ENCODE data around the gene TST.

The TST gene

DNA sequence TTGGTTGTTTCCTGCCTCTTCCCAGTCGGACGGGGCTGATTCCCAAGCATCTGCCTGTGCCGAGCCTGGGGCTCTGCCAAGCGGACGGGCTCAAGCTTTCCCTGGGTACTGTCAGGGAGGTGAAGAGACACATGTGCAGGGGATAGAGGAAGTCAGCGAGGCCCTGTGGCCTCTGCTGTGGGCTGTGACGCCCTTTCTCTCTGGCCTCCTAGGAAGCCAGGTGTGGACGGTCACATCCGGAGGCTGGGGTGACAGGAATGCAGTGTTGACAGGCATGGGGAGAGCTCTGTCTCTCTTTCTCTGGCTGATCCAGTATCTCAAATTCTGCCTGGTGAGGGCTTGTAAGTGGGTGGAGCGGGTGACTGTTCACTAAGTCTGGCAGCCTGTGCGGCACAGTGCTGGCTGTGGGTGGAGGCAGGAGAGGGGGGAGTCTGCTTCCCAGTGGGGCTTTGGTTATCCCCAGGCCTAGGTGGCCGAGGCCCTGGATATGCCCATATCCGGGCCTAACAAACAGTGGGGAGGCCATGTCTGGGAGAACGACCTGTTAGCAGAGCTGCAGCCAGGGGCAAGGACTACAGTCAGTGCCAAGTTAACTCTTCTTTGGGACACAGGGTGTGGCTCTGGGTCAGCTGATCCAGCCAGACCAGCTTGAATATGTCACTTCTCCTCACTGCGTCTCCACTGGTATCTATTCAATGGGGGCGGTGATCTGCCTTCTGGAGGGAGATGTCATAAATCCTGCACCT, 34.2 kb upstream of the TST start:
- DNase-seq (ENCODE audit: low spot score), result no peak

DNA sequence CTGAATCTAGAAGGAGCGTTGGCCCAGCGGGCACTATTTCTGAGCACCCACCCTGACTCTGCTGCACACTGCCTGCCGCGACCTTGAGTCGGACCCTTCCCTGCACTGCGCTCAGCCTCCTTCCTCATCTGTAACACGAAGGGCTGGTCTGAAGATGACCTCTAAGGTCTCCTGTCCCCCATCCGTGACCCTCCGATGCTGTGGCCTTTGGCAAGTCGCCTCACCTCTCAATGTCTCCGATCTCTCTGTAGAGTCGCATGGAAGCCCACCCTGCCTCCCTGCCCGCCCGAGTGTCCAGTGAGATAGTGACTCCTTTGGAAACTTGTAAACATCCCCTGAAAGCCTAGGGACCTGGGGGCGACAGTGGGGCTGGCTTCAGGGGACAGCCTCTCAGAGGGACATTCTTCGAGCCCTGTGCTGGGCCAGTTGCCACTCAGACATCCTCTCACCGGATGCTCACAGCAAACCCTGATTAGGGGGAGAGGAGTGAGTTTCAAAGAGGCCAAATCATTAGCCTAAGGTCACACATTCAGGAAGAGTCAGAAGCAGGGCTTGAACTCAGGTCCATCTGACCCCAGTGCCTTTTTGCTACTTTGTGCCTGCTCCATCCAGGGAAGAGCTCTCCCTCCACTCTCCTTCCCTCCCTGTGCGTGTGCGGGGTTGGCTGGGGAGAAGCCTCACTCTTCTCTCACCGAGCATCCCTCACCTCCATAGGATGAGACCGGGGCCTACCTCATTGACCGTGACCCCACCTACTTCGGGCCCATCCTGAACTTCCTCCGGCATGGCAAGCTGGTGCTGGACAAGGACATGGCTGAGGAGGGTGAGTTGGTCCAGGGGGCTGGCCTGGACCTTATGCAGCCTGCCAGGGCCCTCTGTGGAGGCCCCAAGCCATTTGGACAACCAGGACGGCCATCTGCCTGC, 33.4 kb upstream of the TST start:
- no peak for DNase-seq (ENCODE audit: low spot score)

DNA sequence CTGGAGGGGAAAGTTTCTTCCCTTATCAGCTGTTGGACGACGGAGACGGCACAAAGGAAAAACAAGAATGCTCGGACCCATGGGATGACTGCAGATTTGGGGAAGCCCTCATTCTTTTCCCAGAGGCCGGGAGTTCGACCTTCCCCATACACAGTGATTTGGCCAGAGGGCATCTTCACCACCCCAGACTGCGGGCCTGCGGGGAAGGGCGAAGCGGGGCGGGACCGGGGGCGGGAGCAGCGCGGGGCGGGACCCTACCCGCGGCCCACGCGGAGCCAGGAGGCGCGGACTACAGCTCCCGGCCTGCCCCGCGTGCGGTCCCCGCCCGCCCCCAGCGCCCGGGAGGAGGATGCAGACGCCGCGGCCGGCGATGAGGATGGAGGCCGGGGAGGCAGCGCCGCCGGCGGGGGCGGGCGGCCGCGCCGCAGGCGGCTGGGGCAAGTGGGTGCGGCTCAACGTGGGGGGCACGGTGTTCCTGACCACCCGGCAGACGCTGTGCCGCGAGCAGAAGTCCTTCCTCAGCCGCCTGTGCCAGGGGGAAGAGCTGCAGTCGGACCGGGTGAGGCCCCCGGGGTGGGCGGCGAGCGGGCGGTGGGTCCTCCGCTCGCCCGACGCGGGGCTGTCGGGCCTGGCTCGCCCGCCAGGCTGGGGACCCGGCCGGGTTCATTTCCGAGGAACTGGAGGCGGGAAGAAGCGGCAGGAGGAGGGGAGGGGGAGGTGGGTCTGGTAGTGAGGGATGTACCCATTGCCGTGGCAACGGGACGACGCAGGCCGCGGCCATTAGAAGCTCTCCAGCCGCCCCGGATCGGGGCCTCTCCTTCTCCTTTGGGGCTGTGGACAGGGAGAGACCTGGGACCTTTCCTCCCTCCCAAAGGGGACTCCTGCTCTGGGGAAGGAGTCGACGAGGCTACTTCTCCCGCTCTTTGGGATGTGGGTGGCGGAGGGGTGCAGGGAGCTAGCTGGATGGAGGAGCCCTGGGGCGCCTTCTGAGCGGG, 32.4 kb upstream of the TST start, which contains the start of gene KCTD17:
Gene KCTD17 (plus strand): TSS at position 352 of the 995 bp plus-strand sequence. CDS start 19 bp downstream, at position 371.
- DNase-seq (ENCODE audit: low spot score), result peak; percentile 96

DNA sequence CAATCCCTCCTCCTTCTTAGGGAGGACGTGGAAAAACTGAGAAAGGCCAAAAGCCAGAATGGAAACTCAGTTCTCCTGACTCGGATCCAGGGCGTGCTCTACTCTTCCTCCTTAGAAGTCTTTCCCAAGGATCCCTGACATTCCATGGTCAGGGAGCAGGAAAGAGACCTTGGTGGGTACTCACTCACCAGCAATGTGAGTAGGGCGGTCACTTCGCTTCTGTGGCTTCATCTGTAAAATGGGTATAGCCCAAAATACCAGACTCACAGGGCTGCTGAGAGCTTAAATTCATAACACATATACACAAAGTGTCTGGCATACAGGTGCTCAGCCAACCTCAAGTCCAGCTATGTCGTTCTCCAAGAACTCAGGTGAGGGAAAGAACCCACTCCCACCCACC, 31.7 kb upstream of the TST start:
- DNase-seq (ENCODE audit: low spot score), result no peak

DNA sequence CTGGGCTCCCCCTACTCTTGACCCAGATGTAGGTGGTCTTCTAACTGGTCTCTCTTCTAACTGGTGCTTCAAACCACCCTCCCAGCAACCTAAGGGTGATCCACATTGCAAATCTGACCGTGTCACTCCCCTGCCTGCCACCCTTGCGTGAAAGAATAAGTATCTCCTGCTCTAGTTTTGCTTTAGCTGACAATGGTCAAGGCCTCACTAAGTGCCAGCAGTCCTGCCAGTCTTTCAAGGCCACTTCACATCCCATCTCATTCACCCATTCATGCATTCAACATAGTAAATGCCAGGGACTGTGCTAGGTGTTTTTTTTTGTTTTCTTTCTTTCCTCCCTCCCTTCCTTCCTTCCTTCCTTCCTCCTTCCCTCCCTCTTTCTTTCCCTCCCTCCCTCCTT, 30.0 kb upstream of the TST start:
- DNase-seq (ENCODE audit: low spot score), result no peak

DNA sequence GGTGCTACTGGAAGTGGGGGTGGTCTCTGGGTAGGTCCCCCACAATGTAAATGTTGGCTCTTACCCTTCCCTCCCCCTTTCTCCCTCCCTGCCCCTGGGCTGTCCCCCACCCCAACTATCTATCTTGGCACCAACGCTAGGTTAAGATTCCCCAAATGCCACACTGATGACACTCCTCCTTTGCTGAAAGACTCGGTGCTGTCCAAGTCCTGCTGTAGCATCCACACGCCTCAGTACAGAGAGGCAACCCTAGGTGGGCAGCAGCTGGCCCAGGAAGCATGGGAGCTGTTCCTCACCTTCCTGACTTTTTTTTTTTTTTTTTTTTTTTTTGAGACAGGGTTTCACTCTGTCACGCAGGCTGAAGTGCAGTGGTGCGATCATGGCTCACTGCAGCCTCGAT, 28.9 kb upstream of the TST start:
- DNase-seq (ENCODE audit: low spot score), result peak; percentile 60

DNA sequence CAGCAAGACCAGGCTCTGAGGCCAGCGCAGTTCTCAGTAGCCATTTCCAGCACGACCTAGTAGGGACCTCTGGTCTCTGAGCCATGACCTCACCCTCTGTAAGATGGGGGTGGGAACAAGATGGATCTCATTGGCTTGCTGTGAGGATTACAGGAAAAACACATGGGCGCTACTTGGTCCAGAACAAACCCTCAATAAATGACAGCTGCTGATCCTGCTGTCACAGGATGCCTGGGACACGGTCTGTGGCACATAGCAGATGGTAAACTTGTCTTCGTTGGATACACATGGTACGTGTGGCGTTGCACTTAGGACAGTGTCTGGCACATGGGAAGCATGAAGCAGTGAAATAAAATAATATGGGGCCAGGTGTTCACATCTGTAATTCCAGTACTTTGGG, 27.8 kb upstream of the TST start:
- no peak for DNase-seq (ENCODE audit: low spot score)

DNA sequence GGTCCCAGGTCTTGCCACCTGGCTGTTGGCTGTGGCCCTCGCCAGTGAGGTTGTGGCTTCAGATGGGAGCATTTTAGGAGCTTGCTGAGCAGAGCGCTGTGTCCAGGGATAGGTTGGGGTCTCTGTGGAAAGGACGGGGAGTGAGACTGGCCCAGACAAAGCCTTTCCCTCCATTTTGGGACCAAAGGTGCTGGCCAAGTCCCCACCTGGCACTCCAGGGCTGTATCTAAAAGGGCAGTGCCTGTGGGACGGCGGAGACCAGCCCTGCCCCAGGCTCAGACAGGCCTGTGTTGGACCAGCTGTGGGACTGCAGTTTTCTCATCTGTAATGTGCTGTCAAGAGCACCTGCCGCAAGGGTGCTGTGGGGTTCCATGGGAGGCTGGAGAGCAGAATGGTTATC, 27.3 kb upstream of the TST start:
- DNase-seq (ENCODE audit: low spot score), result no peak

DNA sequence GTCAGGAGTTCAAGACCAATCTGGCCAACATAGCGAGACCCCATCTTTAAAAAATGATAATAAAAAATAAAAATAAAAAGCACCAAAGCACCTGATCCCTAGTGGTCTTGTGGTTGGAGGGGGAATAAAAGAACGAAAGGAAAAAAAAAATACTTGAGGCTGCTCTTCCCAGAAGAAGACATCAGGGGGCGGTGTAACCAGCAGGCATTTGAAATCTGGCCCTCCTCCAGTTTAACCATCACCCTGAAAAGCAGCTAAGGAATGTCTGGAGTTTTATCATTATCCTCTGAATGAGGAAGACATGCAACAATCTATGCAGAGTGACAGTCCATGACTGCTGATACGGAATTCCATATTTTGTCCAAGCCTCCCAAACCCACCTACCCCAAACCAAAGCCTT, 26.7 kb upstream of the TST start:
- peak; percentile 80 for DNase-seq (ENCODE audit: low spot score)

DNA sequence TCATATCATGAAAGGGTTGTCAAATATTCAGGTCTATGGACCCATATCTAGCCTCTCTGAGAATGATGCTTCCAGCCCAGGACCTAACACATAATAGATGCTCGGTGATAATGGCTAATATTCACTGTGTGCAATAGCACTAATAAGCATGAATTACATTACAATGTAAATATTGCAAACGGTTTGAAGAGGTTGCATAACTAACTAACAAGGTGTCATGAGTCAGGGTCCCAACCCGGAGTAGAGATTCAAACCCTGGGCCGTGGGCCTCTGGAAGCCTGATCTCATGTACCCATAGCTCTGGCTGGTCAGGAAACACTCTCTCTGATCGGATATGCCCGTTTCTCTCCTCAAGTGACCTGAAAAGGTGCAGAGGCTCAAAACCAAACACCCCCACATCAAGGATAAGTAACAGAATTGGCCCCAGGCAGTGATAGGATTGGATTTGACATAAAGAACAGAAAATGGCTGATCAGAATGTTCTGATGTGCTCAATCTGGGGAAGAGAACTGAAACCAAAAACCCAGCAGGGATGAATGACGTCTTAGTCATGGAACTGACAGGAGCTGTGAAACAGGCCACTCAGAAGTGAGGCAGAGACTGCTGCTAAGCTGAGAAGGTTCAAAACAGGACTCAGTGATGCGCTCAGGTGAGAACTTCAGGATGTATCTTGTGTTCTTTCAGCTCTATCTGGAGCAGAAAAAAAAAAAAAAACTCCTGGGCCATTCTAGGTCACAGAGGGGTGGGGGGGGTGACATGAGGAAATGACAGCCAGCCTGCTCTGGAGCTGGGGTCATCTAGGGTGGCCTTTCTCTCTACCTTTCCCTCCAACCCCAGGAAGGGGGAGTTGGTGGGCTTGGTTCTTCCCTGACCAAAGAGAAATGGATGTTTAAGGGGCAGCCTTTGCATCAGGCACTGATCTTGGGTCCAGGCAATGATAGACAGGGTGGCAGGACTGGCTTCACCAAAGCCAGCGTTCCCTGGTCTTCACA, 25.7 kb upstream of the TST start:
- DNase-seq (ENCODE audit: low spot score), result no peak

DNA sequence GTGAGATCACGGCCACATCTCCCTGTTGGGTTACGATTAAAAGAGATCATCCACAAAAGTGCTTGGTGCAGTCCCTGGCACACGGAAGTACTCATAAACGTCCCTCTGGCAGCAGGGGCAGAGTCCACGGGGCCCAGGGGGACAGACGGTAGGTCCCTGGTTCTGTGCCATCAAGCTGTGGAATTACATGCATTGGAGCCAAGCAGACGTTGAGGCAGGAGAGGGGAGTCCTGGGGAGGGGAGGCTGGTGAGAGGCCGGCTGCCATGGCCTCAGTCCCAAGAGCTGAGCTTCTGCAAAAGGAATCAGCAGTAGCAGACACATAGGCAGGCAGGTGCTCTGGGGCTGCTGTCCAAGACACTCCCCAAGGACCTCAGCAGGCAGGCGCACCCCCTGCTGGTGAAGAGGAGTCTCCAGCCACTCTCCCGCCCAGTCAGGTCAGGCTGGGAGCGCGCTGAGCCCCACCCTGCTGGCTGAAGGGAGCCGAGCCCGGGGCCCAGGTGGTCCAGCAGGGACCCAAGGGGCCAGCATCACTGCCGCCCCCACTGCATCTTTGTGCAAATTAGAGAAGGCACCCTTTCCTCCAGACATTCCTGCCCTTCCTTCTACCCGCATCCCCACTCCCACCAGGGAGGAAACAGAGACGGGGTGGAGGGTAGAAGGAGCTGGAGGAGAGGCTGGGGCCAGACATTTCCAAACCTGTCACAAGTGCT, 24.7 kb upstream of the TST start:
- DNase-seq (ENCODE audit: low spot score), result peak; percentile 63

DNA sequence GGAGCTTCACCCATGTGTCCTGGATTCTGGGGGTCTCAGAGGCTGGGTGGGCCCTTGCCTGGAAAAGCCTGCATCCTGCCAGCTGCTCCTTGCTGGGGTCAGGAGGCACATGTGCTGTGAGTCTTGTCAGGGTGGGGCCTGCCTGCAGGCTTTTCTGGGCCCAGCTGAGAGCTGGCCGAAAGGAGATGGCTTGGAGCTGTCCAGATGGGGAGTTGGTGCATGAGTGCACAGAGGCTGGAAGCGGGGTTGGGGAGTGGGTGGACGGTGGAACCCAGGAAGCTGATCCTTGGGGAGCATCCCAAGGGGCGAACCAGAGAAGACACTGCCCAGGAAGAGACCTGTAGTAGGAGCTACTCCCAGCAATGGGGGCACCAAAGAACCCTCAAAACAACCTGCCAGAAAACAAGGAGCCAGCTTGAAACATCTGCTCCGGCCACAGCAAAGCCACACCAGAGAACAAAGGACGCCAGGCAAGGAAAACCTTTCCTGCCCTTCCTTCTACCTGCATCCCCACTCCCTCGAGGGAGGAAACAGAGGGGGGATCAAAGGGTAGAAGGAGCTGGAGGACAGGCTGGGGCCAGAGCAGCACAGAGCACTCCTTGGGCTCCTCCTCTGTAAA, 24.1 kb upstream of the TST start:
- no peak for DNase-seq (ENCODE audit: low spot score)

DNA sequence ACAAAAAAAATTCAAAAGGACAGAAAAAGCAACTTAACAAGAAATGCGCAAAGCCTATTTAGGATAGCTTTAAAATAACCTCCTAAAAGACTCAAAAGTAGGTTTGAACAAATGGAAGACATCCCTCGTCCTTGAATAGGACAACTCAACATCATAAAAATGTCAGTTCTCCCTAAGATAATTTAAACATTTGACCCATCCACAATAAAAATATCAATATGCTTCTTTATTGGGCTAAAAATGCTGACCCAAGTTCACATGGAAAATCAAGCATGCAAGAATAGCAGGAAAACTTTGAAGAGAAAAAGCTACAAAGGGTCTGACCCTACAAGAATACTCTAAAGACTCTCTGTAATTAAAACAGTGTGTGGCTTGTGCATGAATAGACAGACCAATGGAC, 20.2 kb upstream of the TST start:
- DNase-seq (ENCODE audit: low spot score), result no peak

DNA sequence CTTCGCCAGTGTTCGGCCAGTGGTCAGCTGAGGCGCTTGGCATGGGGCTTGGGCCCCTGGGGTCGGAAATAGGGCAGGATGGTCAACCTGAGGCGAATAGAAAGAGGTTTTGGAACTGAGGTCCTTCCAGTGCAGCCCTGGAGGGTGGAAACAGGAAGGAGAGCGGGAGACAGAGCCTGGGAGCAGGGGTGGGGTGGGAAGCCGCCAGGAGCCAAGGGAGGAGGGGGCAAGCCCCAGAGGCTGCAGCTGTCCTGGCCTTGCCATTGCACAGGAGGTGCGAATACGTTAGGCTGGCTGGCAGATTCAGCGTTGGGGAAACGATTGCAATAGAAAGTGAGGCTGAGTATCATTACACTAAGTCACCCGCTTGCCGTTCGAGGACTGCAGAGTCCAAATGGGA, 18.4 kb upstream of the TST start:
- no peak for DNase-seq (ENCODE audit: low spot score)

DNA sequence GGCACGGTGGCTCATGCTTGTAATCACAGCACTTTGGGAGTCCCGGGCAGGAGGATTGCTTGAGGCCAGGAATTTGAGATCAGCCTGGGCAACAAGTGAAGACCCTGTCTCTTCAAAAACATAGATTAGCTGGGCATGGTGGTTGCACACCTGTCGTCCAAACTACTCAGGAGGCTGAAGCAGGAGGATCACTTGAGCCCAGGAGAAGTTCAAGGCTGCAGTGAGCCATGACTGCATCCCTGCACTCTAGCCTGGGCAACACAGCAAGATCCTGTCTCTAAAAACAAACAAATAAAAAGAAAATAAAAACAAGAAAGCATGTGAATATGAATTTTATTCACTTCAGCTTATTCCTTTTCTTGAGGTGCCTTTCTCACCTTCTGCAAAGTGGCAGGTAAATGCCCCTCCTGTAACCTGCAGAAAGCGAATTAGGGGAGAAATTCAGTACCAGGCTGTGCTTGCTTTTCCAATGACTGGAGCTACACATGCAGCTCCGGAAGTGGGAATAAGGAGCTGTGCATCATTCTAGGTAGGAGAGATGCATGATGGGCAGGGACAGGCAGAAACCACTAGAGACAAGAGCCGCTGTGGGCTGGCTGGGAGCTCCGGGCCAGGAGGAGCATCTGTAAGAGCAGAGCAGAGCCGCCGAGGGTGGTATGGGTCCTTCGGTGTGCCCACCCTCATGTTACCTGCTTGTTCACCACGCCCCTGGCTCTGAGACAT, 17.6 kb upstream of the TST start:
- no peak for DNase-seq (ENCODE audit: low spot score)

DNA sequence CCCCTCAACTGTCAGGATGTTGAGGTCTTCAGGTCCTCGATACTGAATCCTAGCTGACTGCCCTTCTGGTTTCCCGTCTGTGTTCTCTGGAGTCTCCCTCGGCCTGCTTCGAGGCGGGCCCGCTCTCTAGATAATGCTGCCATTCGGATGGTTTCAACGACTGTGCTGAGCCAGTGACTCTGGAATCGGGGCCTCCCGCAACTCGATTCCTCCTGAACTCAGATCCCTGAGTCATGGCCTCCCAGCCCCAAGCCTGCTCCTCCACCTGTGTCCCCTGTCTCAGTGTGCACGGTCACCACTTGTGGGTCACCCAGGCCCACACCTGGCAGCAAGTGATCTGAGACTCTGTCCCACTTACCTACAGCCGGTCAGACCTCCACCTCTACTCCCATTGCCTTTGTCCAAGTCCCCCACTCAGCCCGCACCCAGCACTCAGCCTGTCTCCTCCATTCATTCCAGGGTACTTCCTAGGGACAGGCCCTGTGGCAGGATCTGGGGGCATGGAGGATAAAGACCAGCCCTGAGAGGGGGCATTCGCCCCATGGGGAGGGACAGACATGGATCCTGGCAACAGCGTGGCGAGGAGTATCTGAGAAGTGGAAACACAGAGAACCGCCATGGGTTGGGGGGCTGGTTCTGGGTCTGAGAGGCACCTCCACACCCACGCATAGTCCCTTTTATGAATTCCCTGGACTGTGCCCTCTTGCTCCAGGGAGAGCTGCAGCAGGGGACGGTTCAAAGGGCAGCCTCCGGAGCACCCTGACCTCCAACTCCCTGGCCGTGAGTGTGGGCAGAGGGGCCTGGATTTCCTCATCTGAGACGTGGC, 14.6 kb upstream of the TST start:
- no peak for DNase-seq (ENCODE audit: low spot score)

DNA sequence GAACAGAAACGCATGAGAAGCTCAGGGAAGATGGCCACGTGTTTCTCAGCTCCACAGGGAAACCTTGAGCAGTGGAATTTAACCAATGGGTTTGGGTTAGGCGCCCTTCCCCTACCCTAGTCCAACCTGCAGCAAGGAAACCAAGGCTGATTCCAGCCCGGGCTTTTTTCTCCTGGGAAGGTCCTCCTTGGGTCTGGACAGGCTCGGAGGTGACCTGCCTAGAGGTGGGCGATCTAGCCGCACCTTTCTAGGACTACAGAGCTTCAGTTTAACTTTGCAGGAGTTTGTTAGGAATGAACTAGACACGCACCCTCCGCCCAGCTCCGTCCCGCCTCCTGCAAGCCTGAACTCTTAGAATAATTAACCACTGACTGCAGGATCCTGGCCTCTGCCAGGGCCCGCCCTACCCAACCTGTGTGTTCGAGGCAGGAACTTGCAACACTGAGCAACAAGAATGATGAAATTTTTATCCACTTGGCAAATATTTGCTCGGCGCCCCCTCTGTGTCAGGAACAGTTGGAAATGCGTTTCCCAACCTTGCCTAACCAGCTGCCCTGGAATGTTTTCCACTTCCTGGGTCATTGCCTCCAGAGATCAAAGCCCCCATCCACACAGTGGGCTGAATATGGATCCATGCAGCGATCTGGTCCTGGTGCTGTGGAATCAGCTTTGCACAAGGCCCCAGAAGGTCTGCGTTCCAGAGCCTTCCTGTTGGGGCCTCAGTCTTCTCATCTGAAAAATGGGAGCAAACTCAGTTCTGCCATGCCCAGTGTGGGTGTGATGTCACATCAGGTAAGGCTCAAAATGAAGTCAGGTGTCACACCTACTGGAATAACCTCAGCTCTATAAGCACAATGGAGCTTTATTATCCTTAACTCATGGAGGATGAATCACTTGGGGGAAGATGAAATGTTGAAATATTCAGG, 13.6 kb upstream of the TST start:
- no peak for DNase-seq (ENCODE audit: low spot score)
